Kasumi-1 (cell line): ENCODE results near the gene TRIM65.
"Not testable (repeated sequence)": the region's sequence is repeated elsewhere in the genome, so short reads cannot be mapped to it uniquely, and the experiment has no call there.

Experiments used
- DNase-seq, 2 experiments: peaks; one replicate each; lab custom pipeline; 2025; lab: John Stamatoyannopoulos, UW

TRIM65 gene

DNA sequence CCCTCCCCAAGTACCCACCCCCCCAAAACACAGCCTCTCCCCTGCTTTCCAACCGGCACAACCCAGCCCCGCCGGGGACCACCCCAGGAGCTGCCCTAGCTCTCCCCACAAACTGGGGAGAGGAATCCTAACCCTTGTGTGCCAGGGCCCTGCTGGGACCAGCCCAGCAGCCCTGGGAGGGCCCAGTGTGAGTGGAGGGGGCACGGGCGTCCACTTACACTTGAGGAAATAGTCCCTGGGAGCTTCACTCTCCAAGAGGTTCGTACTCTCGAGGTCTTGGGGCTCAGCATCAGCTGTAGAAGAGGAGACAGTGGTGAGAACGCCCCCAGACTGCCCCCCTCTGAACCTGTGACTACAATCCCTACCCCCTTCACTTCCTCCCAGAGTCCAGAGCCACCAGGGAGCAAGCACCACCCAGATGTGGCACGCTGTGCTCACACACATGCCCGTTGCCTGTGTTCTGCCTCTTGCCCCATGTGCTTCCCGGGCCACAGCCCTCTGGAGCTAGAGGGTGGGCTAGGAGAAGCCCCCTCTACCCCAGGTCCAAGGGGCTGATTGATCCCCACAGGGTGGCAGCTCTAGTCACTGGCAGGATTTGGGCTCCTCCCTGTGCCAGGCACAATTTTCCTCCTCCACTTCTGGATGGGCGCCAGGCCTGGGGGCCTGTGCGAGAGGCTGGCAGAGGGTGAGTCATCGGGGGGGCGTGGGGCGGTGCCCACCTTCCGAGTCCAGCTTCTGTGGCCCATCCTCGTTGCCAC lies 21.4 kb downstream of the TRIM65 start:
- DNase-seq: no peak

DNA sequence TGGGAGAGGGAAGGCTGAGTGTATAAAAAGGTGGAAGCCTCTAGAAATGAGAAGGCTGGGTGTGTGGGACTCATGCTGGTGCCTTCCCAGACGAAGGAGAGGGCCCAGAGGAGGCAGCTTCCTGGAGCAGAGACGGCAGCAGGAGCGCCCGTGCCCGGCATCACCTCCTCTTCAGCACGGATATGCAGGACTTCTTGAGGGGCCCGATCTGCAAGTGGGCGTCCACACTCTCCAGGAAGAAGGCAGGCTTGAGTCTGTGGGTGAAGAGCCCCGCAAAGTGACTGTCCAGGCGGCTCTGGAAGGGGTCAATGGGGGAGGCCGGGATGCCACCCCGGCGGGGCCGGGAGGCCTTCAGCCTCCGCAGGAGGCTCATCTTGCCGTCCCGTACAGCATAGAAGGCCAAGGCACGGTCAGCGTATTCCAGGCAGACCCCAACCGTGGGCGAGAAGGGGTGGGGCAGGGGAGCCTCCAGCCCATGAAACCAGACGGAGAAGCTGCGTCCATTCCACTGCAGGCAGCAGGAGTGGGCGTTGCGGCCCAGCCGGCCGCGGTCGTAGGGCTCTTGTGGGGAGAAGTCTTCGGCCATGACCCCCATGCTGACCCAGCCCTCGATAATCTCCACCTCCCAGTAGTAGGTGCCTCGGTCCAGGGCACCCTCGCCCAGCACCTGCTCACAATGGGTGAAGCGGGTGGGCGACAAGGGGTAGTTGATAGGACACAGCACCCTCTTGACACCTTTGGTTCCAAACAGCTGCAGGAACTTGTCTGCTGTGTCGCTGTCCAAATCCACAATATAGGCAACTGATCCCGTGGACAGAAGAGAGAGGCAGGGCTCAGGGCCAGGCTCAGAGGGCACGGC lies 22.2 kb downstream of the TRIM65 start:
- DNase-seq: no peak

DNA sequence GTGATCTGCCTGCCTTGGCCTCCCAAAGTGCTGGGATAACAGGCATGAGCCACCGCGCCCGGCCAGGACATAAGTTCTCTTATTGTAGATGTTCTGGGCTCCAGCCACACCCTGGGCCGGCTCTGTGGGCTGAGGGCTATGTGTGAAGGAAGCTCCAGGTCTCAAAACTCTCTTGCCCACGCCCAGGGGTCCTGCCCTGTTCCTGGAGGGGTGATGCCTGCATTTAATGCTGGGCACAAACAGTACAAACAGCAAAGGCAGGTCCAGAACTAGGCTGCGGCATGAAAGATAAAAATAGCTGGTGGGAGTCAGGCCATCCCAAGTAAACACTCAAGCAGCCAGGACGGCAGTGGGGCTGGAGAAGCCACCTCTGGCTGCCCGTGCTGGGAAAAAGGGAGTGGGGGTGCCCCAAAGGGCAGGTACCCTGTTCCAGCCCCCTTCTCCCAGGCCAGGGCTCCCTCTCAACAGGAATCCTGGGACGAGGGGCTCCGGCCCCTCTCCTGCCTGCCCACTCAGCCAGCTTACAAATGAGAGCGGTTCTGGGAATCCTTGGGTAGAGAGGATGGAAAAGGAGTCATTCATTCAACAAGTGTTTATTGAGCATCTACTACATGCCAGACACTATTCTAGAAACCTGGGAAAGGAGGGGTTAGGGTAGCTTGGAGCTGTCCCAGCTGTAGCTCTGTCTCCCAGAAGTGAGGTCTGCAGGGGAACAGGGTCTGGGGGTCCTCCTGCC lies 23.0 kb downstream of the TRIM65 start:
- no peak for DNase-seq

DNA sequence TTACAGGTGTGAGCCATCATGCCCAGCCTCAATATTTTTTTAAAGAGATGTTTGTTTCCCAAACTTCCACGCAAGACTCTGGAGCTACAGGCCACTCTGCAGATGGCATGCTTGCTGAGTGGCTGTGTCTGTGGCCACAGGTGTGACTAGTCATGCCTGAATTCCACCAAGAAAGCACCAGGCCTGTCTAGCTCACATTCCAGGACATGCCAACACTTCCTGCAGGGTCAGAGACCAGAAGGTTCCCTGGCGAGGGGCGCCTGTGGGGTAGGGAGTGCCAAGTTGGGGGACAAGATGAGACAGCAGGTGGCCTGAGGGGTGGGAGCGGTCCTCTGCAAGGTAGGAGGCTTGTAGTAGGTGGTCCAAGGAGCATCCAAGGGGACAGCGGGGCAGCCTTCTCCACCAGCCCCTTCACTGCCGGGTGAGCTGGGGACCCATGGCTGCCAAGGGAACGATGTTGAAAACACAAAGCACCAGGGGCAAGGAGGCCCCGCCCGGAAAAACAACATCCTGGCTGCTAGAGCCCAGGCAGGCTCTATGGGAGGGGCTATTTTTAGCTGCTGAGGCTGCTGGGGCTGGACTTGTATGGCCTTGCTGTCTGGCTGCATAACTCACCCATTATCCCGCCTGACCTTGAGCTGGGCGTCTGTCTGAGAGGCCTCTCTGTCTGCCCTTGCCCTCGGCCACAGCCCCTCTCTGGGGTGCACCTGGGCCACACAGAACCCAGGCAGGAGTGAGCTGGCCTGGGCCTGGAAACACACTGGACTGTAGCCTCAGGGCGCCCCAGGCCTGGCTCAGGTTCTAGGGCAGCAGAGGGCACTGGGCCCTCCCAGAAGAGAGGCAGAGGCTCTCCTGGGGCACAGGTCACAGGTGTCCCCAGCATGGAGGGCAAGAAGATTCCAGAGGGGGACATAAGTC lies 24.1 kb downstream of the TRIM65 start:
- DNase-seq: no peak

DNA sequence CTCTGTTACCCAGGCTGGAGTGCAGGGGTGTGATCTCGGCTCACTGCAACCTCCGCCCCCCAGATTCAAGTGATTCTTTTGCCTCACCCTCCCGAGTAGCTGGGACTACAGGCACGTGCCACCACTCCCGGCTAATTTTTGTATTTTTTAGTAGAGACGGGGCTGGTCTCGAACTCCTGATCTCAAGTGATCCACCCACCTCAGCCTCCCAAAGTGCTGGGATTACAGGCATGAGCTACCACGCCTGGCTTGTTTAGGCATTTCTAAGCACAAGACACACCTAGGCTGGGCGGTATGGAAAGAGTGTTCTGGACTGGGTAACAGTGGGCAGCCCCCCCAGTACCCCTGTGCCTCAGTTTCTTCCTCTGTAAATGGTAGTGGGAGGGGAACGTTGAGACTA lies 26.5 kb downstream of the TRIM65 start:
- not testable (repeated sequence) for DNase-seq

DNA sequence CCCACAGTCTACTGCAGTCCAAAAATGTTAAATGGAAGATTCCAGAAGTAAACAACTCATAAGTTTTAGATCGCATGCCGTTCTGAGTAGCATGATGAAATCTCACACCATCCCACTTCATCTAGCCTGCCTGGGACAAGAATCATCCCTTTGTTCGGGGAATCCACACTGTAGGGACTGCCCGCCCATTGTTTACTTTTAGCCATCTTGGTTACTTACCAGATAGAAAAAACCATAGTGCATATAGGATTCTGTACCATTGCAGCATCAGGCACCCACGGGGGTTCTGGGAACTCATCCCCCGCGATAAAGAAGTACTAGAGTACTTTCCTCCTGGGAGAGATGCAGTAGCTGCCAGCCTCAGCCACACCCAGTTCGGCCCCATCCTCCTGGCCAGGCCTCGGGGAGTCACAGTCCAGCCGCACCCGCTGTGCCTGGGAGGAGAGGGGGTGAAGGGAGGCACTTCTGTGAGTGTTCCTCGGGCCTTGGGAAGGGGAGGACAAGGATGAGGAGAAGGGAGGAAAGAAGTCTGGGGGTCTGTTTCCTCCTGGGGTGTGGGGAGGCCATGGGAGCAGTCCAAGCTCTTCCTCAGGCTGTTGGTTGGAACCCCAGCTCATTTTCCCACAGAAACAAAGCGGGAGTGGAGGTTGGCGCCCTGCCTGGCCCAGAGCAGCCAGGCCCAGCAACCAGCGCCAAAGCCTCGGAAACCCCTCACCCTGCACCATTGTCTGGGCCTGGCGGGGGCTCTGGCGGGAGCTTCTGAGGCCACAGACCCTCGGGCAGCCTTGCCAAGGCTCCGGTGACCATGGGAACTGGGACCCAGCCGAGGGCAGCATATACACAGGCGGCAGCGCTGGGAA lies 27.2 kb downstream of the TRIM65 start:
- no peak for DNase-seq

DNA sequence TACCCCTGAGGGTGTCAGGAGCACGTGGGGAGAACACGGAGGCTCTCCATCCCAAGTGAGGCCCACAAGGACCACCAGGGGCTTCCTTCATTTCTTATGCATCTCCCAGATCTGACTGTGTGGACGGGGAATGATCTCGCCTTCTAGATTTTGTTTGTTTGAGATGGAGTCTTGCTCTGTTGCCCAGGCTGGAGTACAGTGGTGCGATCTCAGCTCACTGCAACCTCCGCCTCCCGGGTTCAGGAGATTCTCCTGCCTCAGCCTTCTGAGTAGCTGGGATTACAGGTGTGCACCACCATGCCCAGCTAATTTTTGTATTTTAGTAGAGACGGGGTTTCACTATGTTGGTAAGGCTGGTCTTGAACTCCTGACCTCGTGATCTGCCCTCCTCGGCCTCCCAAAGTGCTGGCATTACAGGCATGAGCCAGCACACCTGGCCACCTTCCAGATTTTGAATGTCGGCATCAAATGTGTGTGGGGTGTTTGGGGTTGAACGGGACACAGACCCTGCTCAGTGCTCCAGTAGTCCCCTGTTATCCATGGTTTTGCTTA lies 27.9 kb downstream of the TRIM65 start:
- not testable (repeated sequence) for DNase-seq

DNA sequence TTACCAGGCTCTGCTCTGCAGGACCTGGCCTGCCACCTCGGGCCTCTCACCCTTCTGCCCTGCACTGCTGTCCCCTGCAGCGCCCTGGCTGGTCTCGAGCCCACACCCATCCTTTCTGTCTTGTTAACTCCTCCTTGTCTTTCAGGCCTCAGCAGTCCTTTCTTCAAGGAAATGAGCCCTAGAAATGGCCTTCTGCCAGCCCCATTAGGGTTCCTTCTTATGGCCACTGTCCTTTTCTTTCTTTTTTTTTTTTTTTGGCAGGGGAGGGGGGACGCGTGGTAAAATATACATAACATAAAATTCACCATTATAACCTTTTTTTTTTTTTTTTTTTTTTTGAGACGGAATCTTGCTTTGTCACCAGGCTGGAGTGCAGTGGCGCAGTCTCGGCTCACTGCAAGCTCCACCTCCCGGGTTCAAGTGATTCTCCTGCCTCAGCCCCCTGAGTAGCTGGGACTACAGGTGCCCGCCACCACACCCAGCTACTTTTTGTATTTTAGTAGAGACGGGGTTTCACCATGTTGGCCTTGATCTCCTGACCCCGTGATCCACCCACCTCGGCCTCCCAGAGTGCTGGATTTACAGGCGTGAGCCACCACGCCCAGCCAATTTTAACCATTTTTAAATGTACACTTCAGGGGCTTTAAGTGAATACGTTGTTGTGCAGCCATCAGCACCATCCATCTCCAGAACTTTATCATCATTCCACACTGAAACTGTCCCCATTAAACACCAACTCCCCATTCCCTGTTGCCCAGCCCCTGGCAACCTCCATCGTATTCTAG lies 31.2 kb downstream of the TRIM65 start:
- DNase-seq: not testable (repeated sequence)

DNA sequence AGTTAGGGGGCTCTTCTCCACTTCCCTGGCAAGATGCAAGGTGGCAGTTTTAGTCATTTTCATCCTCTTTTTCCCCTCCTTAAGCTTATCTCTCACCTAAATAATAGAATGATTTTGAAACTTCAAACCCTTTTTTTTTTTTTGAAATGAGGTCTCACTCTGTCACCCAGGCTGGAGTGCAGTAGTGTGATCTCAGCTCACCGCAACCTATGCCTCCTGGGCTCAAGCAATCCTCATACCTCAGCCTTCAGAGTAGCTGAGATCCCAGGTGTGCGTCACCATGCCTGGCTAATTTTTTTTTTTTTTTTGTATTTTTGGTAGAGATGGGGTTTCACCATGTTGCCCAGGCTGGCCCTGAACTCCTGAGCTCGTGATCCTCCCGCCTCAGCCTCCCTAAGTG lies 31.9 kb downstream of the TRIM65 start:
- DNase-seq: not testable (repeated sequence)

DNA sequence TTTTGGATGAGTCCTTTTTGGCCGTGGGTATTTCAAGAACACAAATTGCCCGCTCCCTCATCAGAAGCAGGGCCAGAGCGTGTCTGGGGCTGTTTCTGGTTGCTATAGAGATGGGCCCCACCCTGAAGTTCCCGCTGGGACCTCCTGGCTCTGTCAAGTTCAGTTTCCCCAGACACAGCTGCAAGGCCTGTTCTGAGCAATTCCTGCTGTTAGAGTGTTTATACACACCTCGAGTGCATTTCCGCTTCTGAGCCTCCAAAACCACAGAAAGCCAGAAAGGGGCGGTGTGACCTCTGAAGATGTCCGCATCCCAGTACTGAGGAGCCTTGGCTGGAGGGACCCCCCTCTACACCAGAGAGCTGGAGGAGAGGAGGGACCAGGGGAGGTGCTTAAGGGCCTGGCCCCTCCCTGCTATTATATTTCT lies 32.3 kb downstream of the TRIM65 start:
- no peak for DNase-seq

DNA sequence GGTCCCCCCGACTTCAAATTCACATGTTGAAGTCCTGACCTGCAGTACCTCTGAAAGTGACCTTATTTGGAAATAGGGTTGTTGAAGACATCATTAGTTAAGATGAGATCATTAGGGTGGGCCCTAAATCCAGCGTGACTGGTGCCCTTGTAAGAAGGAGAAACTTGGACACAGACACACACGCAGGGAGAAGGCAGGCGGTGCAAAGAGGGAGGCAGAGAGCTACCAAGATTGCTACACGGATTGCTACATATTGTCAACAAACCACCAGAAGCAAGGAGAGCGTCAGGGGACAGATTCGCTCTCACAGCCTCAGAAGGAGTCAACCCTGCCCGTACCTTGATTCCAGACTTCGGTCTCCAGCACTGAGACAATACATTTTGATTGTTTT lies 34.8 kb downstream of the TRIM65 start:
- no peak for DNase-seq

DNA sequence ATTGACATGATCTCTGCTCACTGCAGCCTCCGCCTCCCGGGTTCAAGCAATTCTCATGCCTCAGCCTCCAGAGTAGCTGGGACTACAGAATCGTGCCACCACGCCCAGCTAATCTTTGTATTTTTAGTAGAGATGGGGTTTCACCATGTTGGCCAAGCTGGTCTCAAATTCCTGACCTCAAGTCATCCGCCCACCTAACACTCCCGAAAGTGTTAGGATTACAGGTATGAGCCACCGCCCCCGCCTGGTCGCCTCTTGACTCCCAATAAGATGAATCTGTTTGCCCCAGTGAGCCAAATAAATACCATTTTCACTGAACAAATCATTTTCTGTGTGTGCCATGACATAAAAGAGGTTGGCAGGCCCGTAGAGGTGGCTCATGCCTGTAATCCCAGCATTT lies 37.4 kb downstream of the TRIM65 start:
- DNase-seq: not testable (repeated sequence)

DNA sequence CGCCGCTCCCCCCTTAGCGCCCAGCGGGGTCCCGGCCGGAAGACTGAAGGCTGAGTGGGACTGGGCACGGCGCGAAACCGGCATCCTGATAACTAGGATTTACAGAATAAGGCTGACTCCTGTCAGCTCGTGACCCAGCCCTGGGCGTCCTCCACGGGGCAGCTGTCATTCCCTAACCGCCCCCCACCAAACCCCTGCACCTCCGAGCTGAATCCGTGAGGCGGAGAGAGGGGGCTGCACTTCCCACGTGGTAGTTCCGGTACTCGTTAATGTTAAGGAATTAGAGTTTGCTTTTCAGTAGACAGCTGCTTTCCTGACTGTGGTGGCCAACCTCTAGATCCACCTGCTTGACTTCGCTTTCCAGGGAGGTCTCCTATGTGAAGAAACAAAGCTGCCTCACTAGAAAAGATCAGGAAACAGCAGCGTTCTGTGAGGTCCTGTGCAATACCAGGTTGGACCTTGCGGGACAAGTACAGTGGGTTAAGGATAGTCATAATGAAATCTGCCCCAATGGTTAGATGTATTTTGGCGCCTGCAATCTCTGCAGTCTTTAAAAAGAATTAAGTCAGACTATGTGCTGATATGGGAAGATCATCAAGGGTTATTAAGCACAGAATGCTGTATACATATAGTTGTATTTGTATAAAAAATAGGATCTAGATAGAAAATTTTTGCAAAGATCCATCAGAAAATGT lies 40.5 kb downstream of the TRIM65 start:
- peak; percentile 76 to 77 for DNase-seq

DNA sequence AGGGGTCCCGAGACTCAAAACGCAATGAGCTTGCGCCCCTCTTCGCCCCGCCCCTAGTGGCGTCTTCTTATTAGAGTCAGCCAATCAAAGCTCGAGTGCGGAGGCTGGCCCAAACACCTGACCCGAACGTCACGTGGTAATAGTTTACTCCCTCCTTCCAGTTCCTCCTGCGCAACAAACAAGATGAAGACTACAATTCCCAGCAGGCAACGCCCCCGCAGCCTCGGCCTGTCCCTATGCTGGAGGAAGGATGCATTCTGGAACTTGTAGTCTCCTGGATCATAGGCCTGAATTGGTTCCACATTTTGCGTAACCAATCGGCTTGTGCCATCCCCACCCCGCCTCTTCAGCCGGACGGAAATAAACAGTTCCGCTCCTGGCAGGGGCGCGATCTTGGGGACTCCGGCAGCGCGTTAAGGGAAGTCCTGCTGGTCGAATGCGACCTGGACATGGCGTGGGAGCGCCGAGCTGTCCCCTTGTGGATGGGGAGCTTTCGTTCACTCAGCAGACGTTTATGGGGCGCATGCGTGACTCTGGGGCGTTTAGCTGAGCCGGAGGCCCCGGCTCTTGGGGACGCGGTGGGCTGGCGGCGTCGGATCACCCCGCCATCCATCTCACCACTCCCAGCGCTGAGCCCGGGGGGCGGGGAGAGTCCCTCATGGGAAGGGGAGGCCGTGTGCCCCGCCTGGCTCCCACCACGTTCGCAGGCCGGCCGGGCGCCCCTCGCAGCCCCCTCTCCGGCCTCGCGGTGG lies 41.3 kb downstream of the TRIM65 start, which contains the start of gene WBP2:
TSS of gene WBP2 (minus strand) at position 26 of the 752 bp plus-strand sequence. CDS start 38 bp downstream, outside the sequence.
- peak; percentile 100 for DNase-seq

DNA sequence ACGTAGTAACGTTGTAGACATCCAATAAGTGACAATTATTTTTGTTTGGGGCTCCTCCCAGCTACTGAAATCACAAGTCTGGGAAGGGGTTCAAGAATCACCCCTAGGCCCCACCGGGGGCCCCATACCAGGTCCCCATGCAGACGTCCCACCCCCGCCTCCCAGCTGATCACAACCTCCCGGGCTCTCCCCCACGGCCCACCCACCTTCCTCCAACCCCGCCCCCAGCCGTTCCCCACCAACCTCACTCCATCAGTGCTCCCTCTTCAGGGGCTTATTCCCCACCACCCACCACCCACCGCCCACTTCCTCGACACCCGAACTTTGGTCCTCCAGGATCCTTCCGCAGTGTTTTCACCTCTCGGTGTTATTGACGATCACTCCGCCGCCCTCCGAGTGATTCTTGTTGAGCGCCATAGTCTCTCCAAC lies 41.9 kb downstream of the TRIM65 start:
- peak in 1 of 2 experiments; percentile 90 for DNase-seq

DNA sequence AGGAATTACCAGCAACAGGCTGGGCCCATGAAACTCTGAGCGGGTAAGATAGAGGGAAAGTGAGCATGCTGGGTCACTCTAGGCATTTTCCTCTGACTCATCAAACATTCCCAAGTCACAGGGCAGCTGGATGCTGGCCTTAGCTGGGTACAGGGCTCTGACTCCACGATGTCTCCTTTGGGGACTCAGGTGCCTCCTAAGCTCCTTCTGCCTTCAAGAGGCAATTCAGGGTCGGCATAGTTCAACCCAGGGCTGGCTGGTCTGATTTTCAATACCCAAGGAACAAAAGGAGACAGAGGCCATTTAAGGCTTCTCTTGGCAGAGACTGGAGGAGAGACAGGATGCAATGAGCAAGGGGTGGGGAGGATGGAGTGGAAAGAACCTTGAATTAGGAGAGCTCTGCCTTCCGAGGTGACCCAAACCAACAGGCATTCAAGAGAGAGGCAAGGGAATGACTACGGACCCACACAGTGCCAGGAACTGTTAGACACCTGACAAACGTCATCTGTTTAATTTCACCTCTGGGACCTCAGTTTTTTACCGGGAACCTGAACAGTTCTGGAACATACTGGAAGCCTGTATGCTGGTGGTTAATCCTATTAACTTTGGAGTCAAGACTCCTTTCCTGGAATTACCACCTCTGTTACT lies 42.5 kb downstream of the TRIM65 start:
- no peak for DNase-seq

DNA sequence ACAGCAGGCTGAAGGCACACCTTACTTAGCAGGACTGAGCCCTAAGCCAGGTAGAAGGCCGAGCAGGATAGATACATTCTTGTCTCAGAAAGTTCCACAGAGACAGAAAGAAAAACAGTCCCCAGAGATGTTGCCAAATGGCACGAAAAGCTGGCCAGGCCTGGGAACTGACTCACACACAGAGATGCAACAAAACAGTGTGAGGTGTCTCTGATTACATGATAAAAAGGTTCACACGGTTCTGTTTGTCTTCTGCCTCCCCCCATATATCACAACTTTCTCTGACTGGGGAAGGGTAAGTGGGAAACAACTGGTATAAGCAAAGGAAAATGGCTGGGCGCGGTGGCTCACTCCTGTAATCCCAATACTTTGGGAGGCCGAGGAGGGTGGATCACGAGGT lies 43.3 kb downstream of the TRIM65 start:
- DNase-seq: no peak
